Esophagus muscularis mucosa (tissue), 4 donors: Measurements from ENCODE around the gene TAMM41. TPM values are rescaled to one million over a fixed set of nuclear protein-coding genes. Genes with fewer than 3 reads are reported as not detected.

Experiments
- DNase-seq: peaks from one replicate; pipeline ENCODE4 v3.0.0-alpha.2; 2017; ENCODE audit errors: extremely low spot score
- H3K27ac ChIP-seq, 4 donors: fragments of 200-600 bp; sonication (generic); replicated peaks in 1 of 4; 1 replicate in 3 of 4; 2 replicates in 1 of 4; pipeline ENCODE4 v1.5.1; 2016 to 2019; ENCODE audit warnings: mild to moderate bottlenecking in 1 of 4
- H3K27me3 ChIP-seq, 4 donors: fragments of 200-600 bp; sonication (generic); one replicate each; pipeline versions ENCODE4 v1.5.1 to v1.6.0; 2016 to 2019
- H3K36me3 ChIP-seq, 4 donors: fragments of 200-600 bp; sonication (generic); one replicate each; pipeline ENCODE4 v1.5.1; 2016 to 2019
- H3K4me1 ChIP-seq, 4 donors: fragments of 200-600 bp; sonication (generic); one replicate each; pipeline ENCODE4 v1.5.1; 2016 to 2019
- H3K4me3 ChIP-seq, 4 donors: fragments of 200-600 bp; sonication (generic); 1 replicate in 2 of 4; 2 replicates in 2 of 4; pipeline ENCODE4 v1.5.1; 2016 to 2019; ENCODE audit warnings: mild to moderate bottlenecking in 4 of 4, moderate library complexity in 1 of 4
- H3K9me3 ChIP-seq, 4 donors: fragments of 200-600 bp; sonication (generic); 1 replicate in 3 of 4; 2 replicates in 1 of 4; pipeline ENCODE4 v1.5.1; 2016 to 2019
- CTCF ChIP-seq, 3 experiments: fragments of 200-600 bp in 2 of 3; fragments of 450-650 bp in 1 of 3; sonication (generic) in 2 of 3; IDR thresholded peaks; one replicate each; pipeline ENCODE4 v1.5.1; 2017 to 2019; ENCODE audit warnings: antibody characterized with exemption in 3 of 3, mild to moderate bottlenecking in 2 of 3, moderate library complexity in 1 of 3
- EP300 ChIP-seq: sonication (generic); formaldehyde crosslinking; IDR thresholded peaks from one replicate; pipeline ENCODE4 v1.6.1; 2017; ENCODE audit warnings: antibody characterized with exemption
- POLR2A ChIP-seq: fragments of 450-650 bp; IDR thresholded peaks from one replicate; pipeline ENCODE4 v1.6.1; 2017; ENCODE audit warnings: antibody characterized with exemption, moderate library complexity, mild to moderate bottlenecking, low read depth
- POLR2AphosphoS5 ChIP-seq, 2 donors: sonication (generic); formaldehyde crosslinking; IDR thresholded peaks; one replicate each; pipeline ENCODE4 v1.6.1; 2017; ENCODE audit warnings: antibody characterized with exemption in 2 of 2
- WGBS: methylation state at CpG from one replicate; pipeline ENCODE4 v1.1.5; 2018; 5-methylcytosine and 5-hydroxymethylcytosine counted together
- intact Hi-C: fragments of 100-400 bp; cut with DNase I; formaldehyde crosslinking; loops from one replicate; pipeline ENCODE4 v1.15.1; 2023
- total RNA-seq, 4 donors: library from RNA; depleted of rRNA; stranded (reverse); fragments of >200 nt; gene quantifications; one replicate each; pipeline versions ENCODE4 v1.1.0 to v1.2.1, GENCODE V29; 2016

The TAMM41 gene
- total RNA-seq, 4 donors from 2014 or later: 4.8 to 8.3 (median 7.2) TPM

GRCh38 chr3:11789412-11789811 lies 57.3 kb downstream of the TAMM41 start:
- Histone ChIP-seq H3K27me3 (no peaks in the 10 kb centered on the region), H3K4me1 (no peaks in the 10 kb centered on the region), H3K9me3 (no peaks in the 10 kb centered on the region), H3K4me3 (no peak overlapping the region), H3K27ac (no peak overlapping the region), H3K36me3 (peaks cover 12 to 80% (median 52%) of the 10 kb centered on the region in 4 donors)
- no peak for TF ChIP-seq POLR2A
- TF ChIP-seq EP300: no peak
- TF ChIP-seq POLR2AphosphoS5 (IDR thresholded peaks at IDR 0.05): no peak
- no peak for TF ChIP-seq CTCF (IDR thresholded peaks at IDR 0.05)
- intact Hi-C loops: no loop called here
- no CpG with 5 or more reads among the region's 1 CpG for WGBS
- DNase-seq: no peak

GRCh38 chr3:11784971-11785377 lies 61.7 kb downstream of the TAMM41 start:
- Histone ChIP-seq H3K9me3 (no peaks in the 10 kb centered on the region), H3K27me3 (no peaks in the 10 kb centered on the region), H3K27ac (no peak overlapping the region), H3K4me1 (no peaks in the 10 kb centered on the region), H3K36me3 (peaks cover 12 to 48% (median 32%) of the 10 kb centered on the region in 4 donors), H3K4me3 (no peak overlapping the region)
- WGBS: 61% methylated on average over 3 of the region's 3 CpGs
- intact Hi-C loops: no loop called here
- no peak for TF ChIP-seq EP300
- DNase-seq: no peak

GRCh38 chr3:11780341-11780740 lies 66.3 kb downstream of the TAMM41 start:
- intact Hi-C loops: no loop called here
- H3K36me3 ChIP-seq: peaks cover 0 to 10% (median 3%) of the 10 kb centered on the region in 4 donors

GRCh38 chr3:11779626-11780025 lies 67.1 kb downstream of the TAMM41 start:
- WGBS: 91% methylated on average over 3 of the region's 3 CpGs
- no peaks in the 10 kb centered on the region for H3K27me3 ChIP-seq
- intact Hi-C loops: no loop called here
- TF ChIP-seq POLR2A (no peak), POLR2AphosphoS5 (IDR thresholded peaks at IDR 0.05) (no peak), CTCF (IDR thresholded peaks at IDR 0.05) (no peak), EP300 (no peak)
- H3K4me3 ChIP-seq: no peak overlapping the region
- peaks cover 0 to 3% (median 0%) of the 10 kb centered on the region in 4 donors for H3K4me1 ChIP-seq
- H3K9me3 ChIP-seq: no peaks in the 10 kb centered on the region
- H3K36me3 ChIP-seq: peaks cover 0 to 5% (median 2%) of the 10 kb centered on the region in 4 donors
- no peak for DNase-seq
- no peak overlapping the region for H3K27ac ChIP-seq

More at GRCh38 chr3:11780341-11780740, 66.3 kb downstream of the TAMM41 start:
- Histone ChIP-seq H3K4me1 (no peaks in the 10 kb centered on the region), H3K27me3 (no peaks in the 10 kb centered on the region), H3K27ac (no peak overlapping the region), H3K9me3 (no peaks in the 10 kb centered on the region), H3K4me3 (no peak overlapping the region)
- 90% methylated on average over 1 of the region's 1 CpG for WGBS
- TF ChIP-seq POLR2A: no peak
- no peak for TF ChIP-seq POLR2AphosphoS5 (IDR thresholded peaks at IDR 0.05)
- no peak for TF ChIP-seq EP300
- no peak for TF ChIP-seq CTCF (IDR thresholded peaks at IDR 0.05)
- DNase-seq: no peak

GRCh38 chr3:11778248-11778647 lies 68.4 kb downstream of the TAMM41 start:
- DNase-seq: no peak
- intact Hi-C loops: no loop called here
- Histone ChIP-seq H3K4me3 (no peak overlapping the region), H3K4me1 (peaks cover 0 to 8% (median 0%) of the 10 kb centered on the region in 4 donors), H3K9me3 (no peaks in the 10 kb centered on the region), H3K27ac (no peak overlapping the region), H3K27me3 (no peaks in the 10 kb centered on the region), H3K36me3 (peaks cover 0 to 5% (median 2%) of the 10 kb centered on the region in 4 donors)
- WGBS: 100% methylated on average over 2 of the region's 2 CpGs
- no peak for TF ChIP-seq POLR2A
- TF ChIP-seq CTCF (IDR thresholded peaks at IDR 0.05): no peak
- TF ChIP-seq EP300: no peak
- no peak for TF ChIP-seq POLR2AphosphoS5 (IDR thresholded peaks at IDR 0.05)
